GM19240 (cell line): ENCODE measurements around the gene OGFR.
"Not testable (repeated sequence)": the region's sequence is repeated elsewhere in the genome, so short reads cannot be mapped to it uniquely, and the experiment has no call there.

ENCODE experiments used
- DNase-seq: peaks from one replicate; pipeline ENCODE4 v3.0.0; 2011; ENCODE audit warnings: low spot score; ENCODE audit not compliant: insufficient read length

The OGFR gene

GRCh38 chr20:62839261-62839660 lies 34.6 kb downstream of the OGFR start:
- DNase-seq: no peak

- no peak for DNase-seq
Measured at GRCh38 chr20:62839816-62840215, 35.2 kb downstream of the OGFR start.

- DNase-seq: no peak
Measured at GRCh38 chr20:62840244-62841197, 35.9 kb downstream of the OGFR start.

- no peak for DNase-seq
Measured at GRCh38 chr20:62841705-62842212, 37.1 kb downstream of the OGFR start.

GRCh38 chr20:62843656-62844055 lies 39.0 kb downstream of the OGFR start:
- no peak for DNase-seq

GRCh38 chr20:62844182-62844581 lies 39.5 kb downstream of the OGFR start:
- DNase-seq: no peak

- DNase-seq: no peak
Measured at GRCh38 chr20:62845416-62846160, 41.0 kb downstream of the OGFR start.

- DNase-seq: no peak
Measured at GRCh38 chr20:62846166-62846890, 41.7 kb downstream of the OGFR start.

GRCh38 chr20:62848917-62849316 lies 44.3 kb downstream of the OGFR start:
- DNase-seq: not testable (repeated sequence)

GRCh38 chr20:62849431-62849830 lies 44.8 kb downstream of the OGFR start:
- no peak for DNase-seq

- DNase-seq: no peak
Measured at GRCh38 chr20:62850333-62850974, 45.8 kb downstream of the OGFR start.

- DNase-seq: no peak
Measured at GRCh38 chr20:62852196-62852595, 47.6 kb downstream of the OGFR start.

GRCh38 chr20:62852841-62853240 lies 48.2 kb downstream of the OGFR start:
- DNase-seq: no peak

- not testable (repeated sequence) for DNase-seq
Measured at GRCh38 chr20:62853304-62853703, 48.7 kb downstream of the OGFR start.

- no peak for DNase-seq
Measured at GRCh38 chr20:62854121-62854520, 49.5 kb downstream of the OGFR start.

GRCh38 chr20:62855120-62855519 lies 50.5 kb downstream of the OGFR start:
- DNase-seq: no peak

- DNase-seq: no peak
Measured at GRCh38 chr20:62856931-62857619, 52.4 kb downstream of the OGFR start.

- DNase-seq: no peak
Measured at GRCh38 chr20:62858058-62858830, 53.6 kb downstream of the OGFR start.

- DNase-seq: no peak
Measured at GRCh38 chr20:62859721-62860120, 55.1 kb downstream of the OGFR start.
